Measurements from ENCODE around the gene FOLR2. TPM values are rescaled to one million over a fixed set of nuclear protein-coding genes. Genes with fewer than 3 reads are reported as not detected.

The FOLR2 gene
- total and polyA plus RNA-seq, 4 donors = 9.4 to 31.5 (median 16.7) TPM

Other genes starting within 250 kb of the FOLR2 start
- gene IL18BP, start 217.9 kb upstream of the FOLR2 start, total RNA-seq = 1 to 10 TPM; 2.4 to 5.9 TPM
- gene IL18BP, start 217.9 kb upstream of the FOLR2 start, polyA plus RNA-seq = 1 to 10 TPM; 2.6 to 6.3 TPM
- gene NUMA1, start 136.3 kb upstream of the FOLR2 start, total RNA-seq = 10 to 100 TPM; 55.1 to 93.2 TPM
- 10 to 100 TPM; 19.5 to 29.2 TPM for gene NUMA1, start 136.3 kb upstream of the FOLR2 start, polyA plus RNA-seq
- 1 to 10 TPM; 1.9 to 3.4 TPM for gene LRRC51, start 135.9 kb upstream of the FOLR2 start, total RNA-seq
- 1 to 10 TPM; 2.9 to 3.7 TPM for gene LRRC51, start 135.9 kb upstream of the FOLR2 start, polyA plus RNA-seq
- 10 to 100 TPM; 30.5 to 47.2 TPM for gene LAMTOR1, start 113.5 kb upstream of the FOLR2 start, total RNA-seq
- 10 to 100 TPM; 70.1 to 74.0 TPM for gene LAMTOR1, start 113.5 kb upstream of the FOLR2 start, polyA plus RNA-seq
- gene TOMT, start 110.9 kb upstream of the FOLR2 start, total RNA-seq = under 1 TPM in 1 of 2 donors, not detected in 1; 0.33 TPM
- gene TOMT, start 110.9 kb upstream of the FOLR2 start, polyA plus RNA-seq = not detected
- gene ANAPC15, start 104.1 kb upstream of the FOLR2 start, total RNA-seq = 10 to 100 TPM in 1 of 2 donors, 1 to 10 TPM in 1; 8.4 to 10.4 TPM
- gene ANAPC15, start 104.1 kb upstream of the FOLR2 start, polyA plus RNA-seq = 10 to 100 TPM; 19.6 to 22.4 TPM
- gene FOLR3, start 81.1 kb upstream of the FOLR2 start, total RNA-seq = 1 to 10 TPM in 1 of 2 donors, not detected in 1; 2.1 TPM
- under 1 TPM; 0.31 to 0.86 TPM for gene FOLR3, start 81.1 kb upstream of the FOLR2 start, polyA plus RNA-seq
- under 1 TPM in 1 of 2 donors, not detected in 1; 0.09 TPM for gene FOLR1, start 24.7 kb upstream of the FOLR2 start, total RNA-seq
- under 1 TPM; 0.06 to 0.21 TPM for gene FOLR1, start 24.7 kb upstream of the FOLR2 start, polyA plus RNA-seq
- 10 to 100 TPM; 18.4 to 29.0 TPM for gene INPPL1, start 8.0 kb downstream of the FOLR2 start, total RNA-seq
- gene INPPL1, start 8.0 kb downstream of the FOLR2 start, polyA plus RNA-seq = 10 to 100 TPM in 1 of 2 donors, 1 to 10 TPM in 1; 7.2 to 15.8 TPM
- gene PHOX2A, start 27.4 kb downstream of the FOLR2 start, total RNA-seq = not detected
- not detected for gene PHOX2A, start 27.4 kb downstream of the FOLR2 start, polyA plus RNA-seq
- gene CLPB, start 217.7 kb downstream of the FOLR2 start, total RNA-seq = 10 to 100 TPM; 19.5 to 26.4 TPM
- gene CLPB, start 217.7 kb downstream of the FOLR2 start, polyA plus RNA-seq = 10 to 100 TPM; 15.2 to 18.8 TPM